Measurements from ENCODE around the gene SMC3.

SMC3 gene

DNA sequence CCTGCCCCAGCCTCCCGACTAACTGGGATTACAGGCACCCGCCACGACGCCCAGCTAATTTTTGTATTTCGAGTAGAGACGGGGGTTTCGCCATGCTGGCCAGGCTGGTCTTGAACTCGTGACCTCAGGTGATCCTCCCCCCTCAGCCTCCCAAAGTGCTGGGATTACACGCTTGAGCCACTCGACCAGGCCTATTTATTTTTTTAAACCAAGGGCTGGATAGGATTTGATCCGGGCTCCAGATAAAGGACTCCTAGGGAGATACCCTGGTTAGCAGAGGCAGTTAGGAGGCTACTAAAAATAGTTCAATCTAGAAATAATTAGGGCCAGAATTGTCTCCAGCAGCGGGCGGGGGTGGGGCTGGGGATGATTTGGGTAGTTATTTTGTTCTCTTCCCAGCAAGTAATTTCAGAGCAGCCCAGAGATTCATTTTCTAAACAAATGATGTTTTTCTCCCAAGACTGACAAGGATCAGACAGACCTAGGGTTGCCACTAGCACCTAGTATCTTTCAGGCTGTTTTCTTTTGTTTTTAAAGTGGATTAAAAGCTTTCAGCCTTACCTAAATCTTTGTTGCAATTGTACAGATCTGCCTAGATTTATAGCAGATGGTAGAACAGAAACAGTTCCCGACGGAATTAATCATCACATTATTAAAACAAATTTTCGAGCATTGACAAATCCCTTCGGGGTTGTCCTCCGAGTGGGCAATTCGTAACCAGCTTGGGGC is 859 bp upstream of the SMC3 start:
- Histone ChIP-seq H3K4me3 (ENCODE audit: low read depth, low read length) (peak overlapping the region; percentile 68), H3K9me3 (ENCODE audit: control insufficient read depth, low read length) (no peaks in the 10 kb centered on the region), H3K27ac (peak overlapping the region; percentile 87), H3K9ac (no peak overlapping the region), H3K79me2 (peaks cover 22% of the 10 kb centered on the region), H3K36me3 (ENCODE audit: control insufficient read depth, insufficient read depth, low read length) (no peaks in the 10 kb centered on the region), H3K27me3 (ENCODE audit: control insufficient read depth, insufficient read depth, low read length) (no peaks in the 10 kb centered on the region), H3K4me1 (peaks cover 5% of the 10 kb centered on the region), H2AFZ (peak overlapping the region; percentile 96), H3K4me2 (ENCODE audit: low read length) (peak overlapping the region; percentile 87)
- no peak for TF ChIP-seq CTCF (IDR thresholded peaks at IDR 0.05)

DNA sequence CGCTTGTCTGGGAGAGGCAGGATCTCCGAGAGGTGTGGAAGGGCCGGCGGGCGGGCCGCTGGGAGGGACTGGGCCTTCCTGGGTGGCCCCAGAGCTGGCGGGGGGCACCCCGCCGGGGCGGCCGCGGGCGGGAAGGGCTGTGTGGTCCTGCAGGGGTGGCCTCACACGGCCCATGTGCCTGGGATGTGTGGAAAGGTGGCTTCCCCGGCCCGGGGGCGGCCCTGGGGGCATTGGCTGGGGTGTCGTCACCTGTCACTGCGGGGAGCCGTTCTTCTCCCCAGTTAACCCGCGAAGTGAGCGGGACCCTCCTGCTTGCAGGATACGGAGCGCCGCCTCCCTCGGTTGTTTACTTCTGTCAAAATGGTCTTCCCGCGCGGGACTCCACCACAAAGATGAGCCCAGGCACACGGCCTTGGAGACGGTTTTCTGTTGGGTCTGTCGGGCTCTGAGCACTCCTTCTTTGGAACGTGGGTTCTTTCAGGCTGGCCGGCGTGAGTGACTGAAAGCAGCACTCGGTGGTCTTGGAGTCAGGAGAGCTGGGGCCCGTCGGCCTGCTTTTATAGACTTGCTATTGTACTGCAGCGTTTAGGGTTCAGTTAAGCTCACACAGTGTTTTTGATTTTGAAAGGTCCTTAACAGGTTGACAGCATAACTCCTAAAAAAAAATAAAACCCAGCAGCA is 700 bp downstream of the SMC3 start:
- TF ChIP-seq CTCF (IDR thresholded peaks at IDR 0.05): no peak
- peaks cover 5% of the 10 kb centered on the region for H3K4me1 ChIP-seq
- H3K27me3 ChIP-seq (ENCODE audit: control insufficient read depth, insufficient read depth, low read length): no peaks in the 10 kb centered on the region
- peak overlapping the region; percentile 74 for H3K9ac ChIP-seq
- peaks cover 25% of the 10 kb centered on the region for H3K79me2 ChIP-seq
- H3K4me3 ChIP-seq (ENCODE audit: low read depth, low read length): peak overlapping the region; percentile 68
- H3K36me3 ChIP-seq (ENCODE audit: control insufficient read depth, insufficient read depth, low read length): no peaks in the 10 kb centered on the region
- H3K9me3 ChIP-seq (ENCODE audit: control insufficient read depth, low read length): no peaks in the 10 kb centered on the region
- H3K4me2 ChIP-seq (ENCODE audit: low read length): peak overlapping the region; percentile 87
- H2AFZ ChIP-seq: peak overlapping the region; percentile 96
- peak overlapping the region; percentile 87 for H3K27ac ChIP-seq

DNA sequence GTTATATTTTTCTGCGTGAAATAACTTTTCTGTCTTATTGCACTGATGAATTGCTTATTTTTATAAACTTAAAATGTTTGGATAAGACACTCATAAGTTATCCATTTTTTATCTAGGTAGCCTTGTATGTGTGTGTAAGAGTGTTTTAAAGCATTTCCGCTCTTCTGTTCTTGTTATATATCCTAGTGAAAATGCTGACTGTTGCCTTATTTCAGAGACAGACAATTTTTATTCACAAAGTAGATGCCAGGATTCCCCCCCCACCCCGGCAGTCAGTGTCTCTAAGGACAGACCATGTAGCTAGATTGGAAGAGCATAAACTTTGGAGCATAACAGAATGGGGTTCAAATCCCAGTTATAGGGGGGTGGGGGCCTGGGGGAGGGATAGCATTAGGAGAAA is 1.6 kb downstream of the SMC3 start:
- Histone ChIP-seq H3K4me2 (ENCODE audit: low read length) (peak overlapping the region; percentile 87), H2AFZ (no peak overlapping the region), H3K4me3 (ENCODE audit: low read depth, low read length) (no peak overlapping the region), H3K9me3 (ENCODE audit: control insufficient read depth, low read length) (no peaks in the 10 kb centered on the region), H3K27ac (no peak overlapping the region), H3K27me3 (ENCODE audit: control insufficient read depth, insufficient read depth, low read length) (no peaks in the 10 kb centered on the region), H3K4me1 (peaks cover 5% of the 10 kb centered on the region), H3K36me3 (ENCODE audit: control insufficient read depth, insufficient read depth, low read length) (no peaks in the 10 kb centered on the region), H3K9ac (no peak overlapping the region), H3K79me2 (peaks cover 25% of the 10 kb centered on the region)
- TF ChIP-seq CTCF (IDR thresholded peaks at IDR 0.05): no peak

GRCh38 chr10:110569736-110570135 is 2.2 kb downstream of the SMC3 start:
- Histone ChIP-seq H3K79me2 (peaks cover 25% of the 10 kb centered on the region), H3K27me3 (ENCODE audit: control insufficient read depth, insufficient read depth, low read length) (no peaks in the 10 kb centered on the region), H3K27ac (no peak overlapping the region), H2AFZ (no peak overlapping the region), H3K9ac (no peak overlapping the region), H3K36me3 (ENCODE audit: control insufficient read depth, insufficient read depth, low read length) (no peaks in the 10 kb centered on the region), H3K4me3 (ENCODE audit: low read depth, low read length) (no peak overlapping the region), H3K4me2 (ENCODE audit: low read length) (no peak overlapping the region), H3K4me1 (peaks cover 5% of the 10 kb centered on the region), H3K9me3 (ENCODE audit: control insufficient read depth, low read length) (no peaks in the 10 kb centered on the region)
- no peak for TF ChIP-seq CTCF (IDR thresholded peaks at IDR 0.05)

All from parathyroid adenoma (tissue), 2 donors.